ENCODE results near the gene FAM241A.
"Not testable (repeated sequence)": the region's sequence is repeated elsewhere in the genome, so short reads cannot be mapped to it uniquely, and the experiment has no call there.

FAM241A gene

GRCh38 chr4:112175840-112176239 lies 30.6 kb downstream of the FAM241A start:
- DNase-seq: no peak

- DNase-seq: no peak
These were observed 31.3 kb downstream of the FAM241A start for GRCh38 chr4:112176596-112176995.

- not testable (repeated sequence) for DNase-seq
These were observed 33.5 kb downstream of the FAM241A start for GRCh38 chr4:112178741-112179140.

GRCh38 chr4:112181358-112182000 lies 36.2 kb downstream of the FAM241A start:
- DNase-seq: no peak

GRCh38 chr4:112182604-112183003 lies 37.4 kb downstream of the FAM241A start:
- no peak for DNase-seq

- DNase-seq: no peak
These were observed 38.0 kb downstream of the FAM241A start for GRCh38 chr4:112183252-112183651.

GRCh38 chr4:112184438-112184837 lies 39.2 kb downstream of the FAM241A start:
- DNase-seq: no peak

- DNase-seq: no peak
These were observed 40.1 kb downstream of the FAM241A start for GRCh38 chr4:112185334-112185733.

GRCh38 chr4:112185740-112186670 lies 40.8 kb downstream of the FAM241A start:
- DNase-seq: no peak

GRCh38 chr4:112189754-112190153 lies 44.5 kb downstream of the FAM241A start:
- DNase-seq: no peak

GRCh38 chr4:112190684-112191083 lies 45.4 kb downstream of the FAM241A start:
- DNase-seq: no peak

GRCh38 chr4:112196461-112196860 lies 51.2 kb downstream of the FAM241A start:
- DNase-seq: no peak

- no peak for DNase-seq
These were observed 53.8 kb downstream of the FAM241A start for GRCh38 chr4:112199041-112199440.

GRCh38 chr4:112201915-112202505 lies 56.8 kb downstream of the FAM241A start:
- DNase-seq: no peak

GRCh38 chr4:112203593-112203992 lies 58.3 kb downstream of the FAM241A start:
- no peak for DNase-seq

GRCh38 chr4:112206431-112206830 lies 61.2 kb downstream of the FAM241A start:
- DNase-seq: no peak

- DNase-seq: not testable (repeated sequence)
These were observed 63.2 kb downstream of the FAM241A start for GRCh38 chr4:112208137-112209095.

GRCh38 chr4:112210777-112211176 lies 65.5 kb downstream of the FAM241A start:
- no peak for DNase-seq

GRCh38 chr4:112213091-112213490 lies 67.8 kb downstream of the FAM241A start:
- DNase-seq: no peak

GRCh38 chr4:112213856-112214255 lies 68.6 kb downstream of the FAM241A start:
- no peak for DNase-seq

GRCh38 chr4:112214390-112215264 lies 69.4 kb downstream of the FAM241A start:
- no peak for DNase-seq
